H1 (cell line): ENCODE measurements around the gene MATN1. TPM values are rescaled to one million over a fixed set of nuclear protein-coding genes. Genes with fewer than 3 reads are reported as not detected.

ENCODE experiments used
- CTCF ChIA-PET: fragments of 300-600 bp; sonication (Branson Sonifier 250); formaldehyde crosslinking; loops from one replicate; lab custom pipeline; 2021; ENCODE audit not compliant: partially characterized antibody; lab: Charles Lee
- POLR2A ChIA-PET: fragments of 300-600 bp; sonication (Branson Sonifier 250); formaldehyde crosslinking; loops from one replicate; lab custom pipeline; 2021; ENCODE audit warnings: inconsistent platforms; ENCODE audit not compliant: partially characterized antibody; lab: Charles Lee
- DNase-seq, 2 experiments: peaks; one replicate each; pipeline versions ENCODE4 v3.0.0 to v3.0.0-alpha.2; 2010 to 2022; ENCODE audit warnings: low spot score in 2 of 2, low read depth in 1 of 2, mixed read lengths in 1 of 2
- FAIRE-seq: peaks from 2 replicates; lab custom pipeline; 2011; peaks lifted over from hg19 to GRCh38; lab: Jason Lieb, UNC
- H2AFZ ChIP-seq: 2 replicates; pipeline ENCODE4 v1.8.1; 2012; ENCODE audit warnings: low read length, inconsistent platforms
- H2AK5ac ChIP-seq: 2 replicates; pipeline ENCODE4 v1.6.1; 2013; ENCODE audit warnings: low read depth, low read length
- H2BK120ac ChIP-seq: replicated peaks from 2 replicates; pipeline ENCODE3; 2013; ENCODE audit warnings: low read depth, low read length, inconsistent platforms
- H2BK12ac ChIP-seq: 2 replicates; pipeline ENCODE4 v1.6.1; 2013; ENCODE audit warnings: low read depth, low read length
- H2BK15ac ChIP-seq: 2 replicates; pipeline ENCODE4 v1.6.1; 2013; ENCODE audit warnings: low read length
- H2BK20ac ChIP-seq: 2 replicates; pipeline ENCODE4 v1.6.1; 2013; ENCODE audit warnings: low read length
- H2BK5ac ChIP-seq: 2 replicates; pipeline ENCODE4 v1.6.1; 2013; ENCODE audit warnings: low read depth, low read length
- H3K14ac ChIP-seq: 2 replicates; pipeline ENCODE4 v1.6.1; 2013; ENCODE audit warnings: inconsistent platforms; ENCODE audit not compliant: insufficient read length
- H3K18ac ChIP-seq: 2 replicates; pipeline ENCODE4 v1.6.1; 2013; ENCODE audit warnings: low read length; ENCODE audit errors: extremely low read depth
- H3K23ac ChIP-seq: 2 replicates; pipeline ENCODE4 v1.6.1; 2013; ENCODE audit warnings: inconsistent platforms; ENCODE audit not compliant: insufficient read length
- H3K23me2 ChIP-seq: 2 replicates; pipeline ENCODE4 v1.6.1; 2013; ENCODE audit warnings: low read depth, low read length
- H3K27ac ChIP-seq: 2 replicates; pipeline ENCODE4 v1.6.1; 2011; ENCODE audit warnings: low read depth, low read length, inconsistent platforms
- H3K27me3 ChIP-seq, 4 experiments: replicated peaks in 1 of 4; 1 replicate in 1 of 4; 2 replicates in 3 of 4; pipeline versions ENCODE4 v1.6.1 to v1.8.1; 2011 to 2013; ENCODE audit warnings: low read length in 3 of 4, mild to moderate bottlenecking in 3 of 4, inconsistent platforms in 2 of 4, mixed read lengths in 2 of 4, moderate library complexity in 1 of 4; ENCODE audit not compliant: control insufficient read depth in 3 of 4, insufficient read depth in 3 of 4; ENCODE audit errors: extremely low read depth in 1 of 4
- H3K36me3 ChIP-seq, 4 experiments: 2 replicates each; pipeline versions ENCODE4 v1.6.1 to v1.8.1; 2011 to 2013; ENCODE audit warnings: mild to moderate bottlenecking in 4 of 4, low read length in 3 of 4, moderate library complexity in 2 of 4, control low read depth in 1 of 4, inconsistent platforms in 1 of 4; ENCODE audit not compliant: insufficient read depth in 4 of 4, control insufficient read depth in 2 of 4
- H3K4ac ChIP-seq: replicated peaks from 2 replicates; pipeline ENCODE3; 2013; ENCODE audit warnings: low read length, low read depth, mixed read lengths, inconsistent platforms; ENCODE audit not compliant: insufficient read length
- H3K4me1 ChIP-seq, 4 experiments: replicated peaks in 1 of 4; 1 replicate in 1 of 4; 2 replicates in 3 of 4; pipeline versions ENCODE4 v1.6.1 to v1.8.1; 2011 to 2013; ENCODE audit warnings: low read length in 3 of 4, inconsistent platforms in 2 of 4, mixed read lengths in 1 of 4; ENCODE audit not compliant: insufficient read depth in 4 of 4, control insufficient read depth in 3 of 4
- H3K4me2 ChIP-seq, 2 experiments: 2 replicates each; pipeline versions ENCODE4 v1.6.1 to v1.8.1; 2011 to 2013; ENCODE audit warnings: low read depth in 2 of 2, low read length in 2 of 2, control low read depth in 1 of 2, inconsistent platforms in 1 of 2, mild to moderate bottlenecking in 1 of 2; ENCODE audit not compliant: insufficient read depth in 1 of 2
- H3K4me3 ChIP-seq, 4 experiments: fragments of 200-600, 300-600 bp in 1 of 4; sonication (generic), shearing (Covaris generic), sonication (Bioruptor Twin) in 1 of 4; 2 replicates each; pipeline versions ENCODE4 v1.5.1 to v1.8.1; 2011 to 2016; ENCODE audit warnings: low read length in 4 of 4, low read depth in 3 of 4, control low read depth in 2 of 4, inconsistent platforms in 2 of 4, mild to moderate bottlenecking in 2 of 4, mixed read lengths in 1 of 4, moderate library complexity in 1 of 4; ENCODE audit not compliant: insufficient read depth in 2 of 4; ENCODE audit errors: extremely low read depth in 1 of 4
- H3K56ac ChIP-seq: replicated peaks from 2 replicates; pipeline ENCODE3; 2013; ENCODE audit warnings: low read depth, mild to moderate bottlenecking, mixed read lengths, low read length, inconsistent platforms; ENCODE audit not compliant: insufficient read length
- H3K79me1 ChIP-seq: 2 replicates; pipeline ENCODE4 v1.6.1; 2013; ENCODE audit warnings: low read depth, low read length, control low read depth
- H3K79me2 ChIP-seq, 2 experiments: 2 replicates each; pipeline versions ENCODE4 v1.6.1 to v1.8.1; 2012 to 2013; ENCODE audit warnings: low read length in 2 of 2, mild to moderate bottlenecking in 2 of 2, inconsistent platforms in 1 of 2; ENCODE audit not compliant: insufficient read depth in 2 of 2, control insufficient read depth in 1 of 2
- H3K9ac ChIP-seq, 4 experiments: replicated peaks in 1 of 4; 1 replicate in 1 of 4; 2 replicates in 3 of 4; pipeline versions ENCODE4 v1.6.1 to v1.8.1; 2011 to 2013; ENCODE audit warnings: low read depth in 3 of 4, low read length in 3 of 4, control low read depth in 2 of 4, mild to moderate bottlenecking in 2 of 4, moderate library complexity in 2 of 4, inconsistent platforms in 1 of 4; ENCODE audit errors: extremely low read depth in 1 of 4
- H3K9me3 ChIP-seq, 2 experiments: 2 replicates each; pipeline versions ENCODE4 v1.6.1 to v1.8.1; 2012 to 2013; ENCODE audit warnings: mild to moderate bottlenecking in 2 of 2, moderate library complexity in 2 of 2, control low read depth in 1 of 2, inconsistent platforms in 1 of 2, low read depth in 1 of 2, low read length in 1 of 2, mixed read lengths in 1 of 2; ENCODE audit not compliant: insufficient read depth in 2 of 2
- H4K20me1 ChIP-seq, 2 experiments: replicated peaks in 1 of 2; 2 replicates each; pipeline versions ENCODE3 to v1.8.1; 2011 to 2013; ENCODE audit warnings: inconsistent platforms in 2 of 2, low read length in 2 of 2, mild to moderate bottlenecking in 1 of 2; ENCODE audit not compliant: insufficient read depth in 2 of 2, control insufficient read depth in 1 of 2
- H4K5ac ChIP-seq: 2 replicates; pipeline ENCODE4 v1.6.1; 2013; ENCODE audit warnings: low read length, low read depth, mixed read lengths, inconsistent platforms; ENCODE audit not compliant: insufficient read length
- H4K8ac ChIP-seq: 2 replicates; pipeline ENCODE4 v1.8.0; 2013; ENCODE audit warnings: mild to moderate bottlenecking, moderate library complexity, low read length, inconsistent platforms; ENCODE audit not compliant: insufficient read depth; ENCODE audit errors: extremely low read depth
- H4K91ac ChIP-seq: replicated peaks from 2 replicates; pipeline ENCODE3; 2013; ENCODE audit warnings: low read length, mixed read lengths, inconsistent platforms; ENCODE audit not compliant: insufficient read length
- ASH2L ChIP-seq: fragments of 200-600, 300-600 bp; sonication (generic); IDR thresholded peaks from one replicate; pipeline ENCODE4 v1.7.1; 2017; ENCODE audit warnings: low read length
- BRCA1 ChIP-seq: IDR thresholded peaks from 2 replicates; pipeline ENCODE4 v1.6.1; 2012; ENCODE audit warnings: low read depth, low read length, improper control_type of control experiment
- CBX5 ChIP-seq: fragments of 300-800, 300-1000 bp; sonication (generic); IDR thresholded peaks from 2 replicates; pipeline ENCODE4 v1.7.1; 2016; ENCODE audit warnings: antibody characterized with exemption, low read length, low read depth
- CBX8 ChIP-seq: fragments of 300-800, 300-1000 bp; sonication (generic); IDR thresholded peaks from 2 replicates; pipeline ENCODE4 v1.7.1; 2016; ENCODE audit warnings: low read depth, low read length, borderline replicate concordance
- CHD2 ChIP-seq: IDR thresholded peaks from 2 replicates; pipeline ENCODE4 v1.6.1; 2012; ENCODE audit warnings: low read length, improper control_type of control experiment
- CREB1 ChIP-seq: IDR thresholded peaks from 2 replicates; pipeline ENCODE4 v1.6.1; 2012; ENCODE audit warnings: inconsistent platforms
- KDM4A ChIP-seq: IDR thresholded peaks from one replicate; pipeline ENCODE4 v1.7.1; 2012; ENCODE audit warnings: low read depth, mild to moderate bottlenecking, moderate library complexity, low read length, inconsistent platforms; ENCODE audit not compliant: severe bottlenecking
- PHF8 ChIP-seq: fragments of 200-600 bp; sonication (generic); conservative IDR thresholded peaks from 2 replicates; pipeline ENCODE4 v1.7.1; 2012; ENCODE audit warnings: low read depth, mild to moderate bottlenecking, inconsistent platforms, low read length, moderate library complexity
- POLR2A ChIP-seq, 2 experiments: IDR thresholded peaks; 1 replicate in 1 of 2; 2 replicates in 1 of 2; pipeline ENCODE4 v1.6.1; 2011; ENCODE audit warnings: low read depth in 2 of 2, low read length in 2 of 2, mild to moderate bottlenecking in 2 of 2; ENCODE audit errors: control extremely low read depth in 1 of 2
- RBBP5 ChIP-seq: IDR thresholded peaks from 2 replicates; pipeline ENCODE4 v1.7.1; 2012; ENCODE audit warnings: low read depth, mild to moderate bottlenecking, inconsistent platforms, low read length, moderate library complexity, borderline replicate concordance
- RFX5 ChIP-seq: IDR thresholded peaks from 2 replicates; pipeline ENCODE4 v1.6.1; 2011; ENCODE audit warnings: low read depth, low read length, improper control_type of control experiment, borderline replicate concordance
- SIRT6 ChIP-seq: IDR thresholded peaks from one replicate; pipeline ENCODE4 v1.7.1; 2012; ENCODE audit warnings: low read length, inconsistent platforms
- SUZ12 ChIP-seq: fragments of 200-600 bp; sonication (generic); IDR thresholded peaks from 2 replicates; pipeline ENCODE4 v1.6.1; 2012; ENCODE audit warnings: mild to moderate bottlenecking, inconsistent platforms, low read length, moderate library complexity, mixed read lengths
- TEAD4 ChIP-seq: IDR thresholded peaks from 2 replicates; pipeline ENCODE4 v1.6.1; 2012; ENCODE audit warnings: low read depth, low read length, inconsistent platforms, mixed read lengths
- USF2 ChIP-seq: IDR thresholded peaks from 2 replicates; pipeline ENCODE4 v1.6.1; 2011; ENCODE audit warnings: low read length, improper control_type of control experiment
- WGBS, 2 experiments: shearing (Covaris generic) in 1 of 2; methylation state at CpG; one replicate each; pipeline versions ENCODE4 v1.1.6 to v1.1.7; 2013 to 2015; ENCODE audit warnings: low lambda C conversion rate in 2 of 2, mixed read lengths in 2 of 2, inconsistent platforms in 1 of 2, low coverage in 1 of 2, missing lambda C conversion rate in 1 of 2; ENCODE audit not compliant: insufficient replicate concordance in 2 of 2, insufficient coverage in 1 of 2, insufficient read length in 1 of 2; ENCODE audit errors: extremely low coverage in 1 of 2, missing lambda C conversion rate in 1 of 2; 5-methylcytosine and 5-hydroxymethylcytosine counted together
- polyA plus RNA-seq, 7 experiments: library from polyadenylated mRNA; depleted of rRNA in 3 of 7; stranded (reverse) in 5 of 7; unstranded in 2 of 7; fragments of >200 nt in 5 of 7; fragments of 200-250 nt in 2 of 7; gene quantifications; 1 replicate in 5 of 7; 2 replicates in 1 of 7; 4 replicates in 1 of 7; pipeline versions ENCODE4 v1.2.1 to v1.2.3, GENCODE V29; 2011 to 2013; ENCODE audit warnings: missing spikeins in 2 of 7, mixed read lengths in 2 of 7
- total RNA-seq: library from RNA; stranded (reverse); fragmentation: NEBNext Ultra II Directional; extraction: Animal tissue kit (Norgen Biotek cat#: 25700); gene quantifications from 2 replicates; pipeline ENCODE4 v1.2.1, GENCODE V29; 2021

MATN1 gene
- total and polyA plus RNA-seq, 2 of the 8 experiments (the other 6 are each of a cell fraction or from before 2014, with no cell fraction given): 0.12 to 0.28 TPM

- Histone ChIP-seq H2AK5ac (no peak overlapping the region), H3K23me2 (no peaks in the 10 kb centered on the region), H3K27me3 (peaks cover 0 to 2% (median 0%) of the 10 kb centered on the region in 4 experiments; a peak in 2 of 7 replicates), H3K4ac (no peak overlapping the region), H4K91ac (no peak overlapping the region), H3K4me2 (no peak overlapping the region), H3K18ac (no peak overlapping the region), H2BK20ac (no peak overlapping the region), H3K56ac (no peak overlapping the region), H3K14ac (no peak overlapping the region), H3K36me3 (no peaks in the 10 kb centered on the region), H3K9me3 (no peaks in the 10 kb centered on the region), H2BK120ac (no peak overlapping the region), H4K5ac (no peak overlapping the region), H4K8ac (peak overlapping the region; percentile 31; the same call in 1 of the 2 replicates), H2BK15ac (no peak overlapping the region), H2BK12ac (no peak overlapping the region), H3K79me1 (no peaks in the 10 kb centered on the region), H3K9ac (no peak overlapping the region), H3K4me3 (no peak overlapping the region), H3K27ac (no peak overlapping the region), H3K79me2 (no peaks in the 10 kb centered on the region), H3K4me1 (peaks cover 0 to 9% (median 3%) of the 10 kb centered on the region in 4 experiments; a peak in 5 of 7 replicates), H4K20me1 (no peaks in the 10 kb centered on the region), H2AFZ (no peak overlapping the region), H2BK5ac (no peak overlapping the region), H3K23ac (no peak overlapping the region)
- CTCF ChIA-PET: interaction anchor here (1.7 kb wide), 1 partner anchor 14 kb away, joined by 3 read pairs; no protein-coding TSS in a partner anchor
- DNase-seq (no peak), FAIRE-seq (no peak)
- POLR2A ChIA-PET: no interaction called here
- no peak for TF ChIP-seq RBBP5
- TF ChIP-seq USF2: no peak
- no peak for TF ChIP-seq RFX5
- no peak for TF ChIP-seq POLR2A (IDR thresholded peaks at IDR 0.05; ENCODE audit: control extremely low read depth in 1 of 2, low read depth in 2 of 2, low read length in 2 of 2)
- TF ChIP-seq SUZ12: no peak
- no peak for TF ChIP-seq TEAD4
- TF ChIP-seq CHD2: no peak
- TF ChIP-seq BRCA1: no peak
- TF ChIP-seq CBX8: no peak
- no peak for TF ChIP-seq ASH2L
- TF ChIP-seq CREB1: no peak
- TF ChIP-seq SIRT6: no peak
- no peak for TF ChIP-seq CBX5
- no peak for TF ChIP-seq KDM4A
- TF ChIP-seq PHF8: no peak
- WGBS, 2 experiments: 82% methylated on average over 9 of the region's 10 CpGs; no CpG with 5 or more reads in 1 of the 2 experiments
Measured at GRCh38 chr1:30661311-30661710, 62.1 kb downstream of the MATN1 start.
